Epithelial cell of prostate (primary cell): ENCODE results near the gene STRADB.

Experiments
- DNase-seq: peaks from one replicate; pipeline ENCODE4 v3.0.0-alpha.2; 2011; ENCODE audit warnings: low read depth, low spot score
- H3K27ac ChIP-seq: fragments of 450-650 bp; 2 replicates; pipeline ENCODE4 v1.5.1; 2017; ENCODE audit warnings: mild to moderate bottlenecking

Gene STRADB

GRCh38 chr2:201522965-201523364, 71.4 kb downstream of the STRADB start:
- no peak for DNase-seq
- no peak overlapping the region for H3K27ac ChIP-seq

GRCh38 chr2:201523506-201523905, 72.0 kb downstream of the STRADB start:
- H3K27ac ChIP-seq: no peak overlapping the region
- no peak for DNase-seq
